ENCODE data around the gene NR6A1.
"Not testable (repeated sequence)": the region's sequence is repeated elsewhere in the genome, so short reads cannot be mapped to it uniquely, and the experiment has no call there.

Gene NR6A1

GRCh38 chr9:124741662-124742061 is 29.4 kb downstream of the NR6A1 start:
- no peak overlapping the region for H3K27ac ChIP-seq (replicated peaks)
- no peaks in the 10 kb centered on the region for H3K27me3 ChIP-seq (ENCODE audit: insufficient read depth, poor library complexity, severe bottlenecking)
- no peak overlapping the region for H3K4me3 ChIP-seq (replicated peaks; ENCODE audit: insufficient read depth, low read length)
- no peak for DNase-seq (ENCODE audit: low read depth in 1 of 2, low spot score in 1 of 2)
- no peak for TF ChIP-seq POLR2AphosphoS5 (IDR thresholded peaks at IDR 0.05; ENCODE audit: low read depth)
- TF ChIP-seq SPI1 (IDR thresholded peaks at IDR 0.05; ENCODE audit: borderline replicate concordance, low read depth), result no peak
- TF ChIP-seq, protein P1, sequence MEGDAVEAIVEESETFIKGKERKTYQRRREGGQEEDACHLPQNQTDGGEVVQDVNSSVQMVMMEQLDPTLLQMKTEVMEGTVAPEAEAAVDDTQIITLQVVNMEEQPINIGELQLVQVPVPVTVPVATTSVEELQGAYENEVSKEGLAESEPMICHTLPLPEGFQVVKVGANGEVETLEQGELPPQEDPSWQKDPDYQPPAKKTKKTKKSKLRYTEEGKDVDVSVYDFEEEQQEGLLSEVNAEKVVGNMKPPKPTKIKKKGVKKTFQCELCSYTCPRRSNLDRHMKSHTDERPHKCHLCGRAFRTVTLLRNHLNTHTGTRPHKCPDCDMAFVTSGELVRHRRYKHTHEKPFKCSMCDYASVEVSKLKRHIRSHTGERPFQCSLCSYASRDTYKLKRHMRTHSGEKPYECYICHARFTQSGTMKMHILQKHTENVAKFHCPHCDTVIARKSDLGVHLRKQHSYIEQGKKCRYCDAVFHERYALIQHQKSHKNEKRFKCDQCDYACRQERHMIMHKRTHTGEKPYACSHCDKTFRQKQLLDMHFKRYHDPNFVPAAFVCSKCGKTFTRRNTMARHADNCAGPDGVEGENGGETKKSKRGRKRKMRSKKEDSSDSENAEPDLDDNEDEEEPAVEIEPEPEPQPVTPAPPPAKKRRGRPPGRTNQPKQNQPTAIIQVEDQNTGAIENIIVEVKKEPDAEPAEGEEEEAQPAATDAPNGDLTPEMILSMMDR (IDR thresholded peaks at IDR 0.05; ENCODE audit: insufficient read depth, low read length), result no peak
- TF ChIP-seq, protein P2, sequence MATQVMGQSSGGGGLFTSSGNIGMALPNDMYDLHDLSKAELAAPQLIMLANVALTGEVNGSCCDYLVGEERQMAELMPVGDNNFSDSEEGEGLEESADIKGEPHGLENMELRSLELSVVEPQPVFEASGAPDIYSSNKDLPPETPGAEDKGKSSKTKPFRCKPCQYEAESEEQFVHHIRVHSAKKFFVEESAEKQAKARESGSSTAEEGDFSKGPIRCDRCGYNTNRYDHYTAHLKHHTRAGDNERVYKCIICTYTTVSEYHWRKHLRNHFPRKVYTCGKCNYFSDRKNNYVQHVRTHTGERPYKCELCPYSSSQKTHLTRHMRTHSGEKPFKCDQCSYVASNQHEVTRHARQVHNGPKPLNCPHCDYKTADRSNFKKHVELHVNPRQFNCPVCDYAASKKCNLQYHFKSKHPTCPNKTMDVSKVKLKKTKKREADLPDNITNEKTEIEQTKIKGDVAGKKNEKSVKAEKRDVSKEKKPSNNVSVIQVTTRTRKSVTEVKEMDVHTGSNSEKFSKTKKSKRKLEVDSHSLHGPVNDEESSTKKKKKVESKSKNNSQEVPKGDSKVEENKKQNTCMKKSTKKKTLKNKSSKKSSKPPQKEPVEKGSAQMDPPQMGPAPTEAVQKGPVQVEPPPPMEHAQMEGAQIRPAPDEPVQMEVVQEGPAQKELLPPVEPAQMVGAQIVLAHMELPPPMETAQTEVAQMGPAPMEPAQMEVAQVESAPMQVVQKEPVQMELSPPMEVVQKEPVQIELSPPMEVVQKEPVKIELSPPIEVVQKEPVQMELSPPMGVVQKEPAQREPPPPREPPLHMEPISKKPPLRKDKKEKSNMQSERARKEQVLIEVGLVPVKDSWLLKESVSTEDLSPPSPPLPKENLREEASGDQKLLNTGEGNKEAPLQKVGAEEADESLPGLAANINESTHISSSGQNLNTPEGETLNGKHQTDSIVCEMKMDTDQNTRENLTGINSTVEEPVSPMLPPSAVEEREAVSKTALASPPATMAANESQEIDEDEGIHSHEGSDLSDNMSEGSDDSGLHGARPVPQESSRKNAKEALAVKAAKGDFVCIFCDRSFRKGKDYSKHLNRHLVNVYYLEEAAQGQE (IDR thresholded peaks at IDR 0.05; ENCODE audit: insufficient replicate concordance, low read depth), result no peak
- TF ChIP-seq GABPA (IDR thresholded peaks at IDR 0.05; ENCODE audit: low read depth), result no peak

DNA sequence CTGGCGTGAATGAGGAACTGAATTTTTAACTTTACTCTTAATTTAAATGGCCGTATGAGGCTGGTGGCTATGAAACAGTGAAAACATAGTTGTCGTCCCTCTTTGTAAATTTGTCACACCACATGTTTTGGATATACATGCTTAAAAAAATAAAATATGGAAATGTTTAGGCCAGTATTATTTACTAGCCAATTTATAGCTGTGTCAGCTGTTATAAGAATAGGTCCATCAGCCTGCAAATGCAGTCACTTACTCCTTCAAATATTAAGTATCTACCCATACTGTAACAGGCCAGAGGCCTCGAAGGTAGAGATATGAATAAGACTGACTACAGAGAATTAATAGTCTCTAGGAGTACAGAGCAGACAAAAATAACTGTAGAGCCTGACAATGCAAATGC is 30.0 kb downstream of the NR6A1 start:
- Histone ChIP-seq H3K27ac (replicated peaks) (no peak overlapping the region), H3K27me3 (ENCODE audit: insufficient read depth, poor library complexity, severe bottlenecking) (no peaks in the 10 kb centered on the region)
- TF ChIP-seq SPI1 (IDR thresholded peaks at IDR 0.05; ENCODE audit: borderline replicate concordance, low read depth), result peak; percentile 7; the same call in 1 of the 2 replicates
- TF ChIP-seq, protein P2 (IDR thresholded peaks at IDR 0.05; ENCODE audit: insufficient replicate concordance, low read depth), result no peak

GRCh38 chr9:124739360-124739759 is 31.8 kb downstream of the NR6A1 start:
- H3K4me3 ChIP-seq (replicated peaks; ENCODE audit: insufficient read depth, low read length), result no peak overlapping the region
- H3K27me3 ChIP-seq (ENCODE audit: insufficient read depth, poor library complexity, severe bottlenecking), result no peaks in the 10 kb centered on the region
- no peak for DNase-seq (ENCODE audit: low read depth in 1 of 2, low spot score in 1 of 2)
- TF ChIP-seq GABPA (IDR thresholded peaks at IDR 0.05; ENCODE audit: low read depth) (no peak), POLR2AphosphoS5 (IDR thresholded peaks at IDR 0.05; ENCODE audit: low read depth) (no peak), SPI1 (IDR thresholded peaks at IDR 0.05; ENCODE audit: borderline replicate concordance, low read depth) (no peak)
- TF ChIP-seq, protein P2 (IDR thresholded peaks at IDR 0.05; ENCODE audit: insufficient replicate concordance, low read depth), result no peak
- TF ChIP-seq, protein P1 (IDR thresholded peaks at IDR 0.05; ENCODE audit: insufficient read depth, low read length), result no peak
- H3K27ac ChIP-seq (replicated peaks), result no peak overlapping the region

More for the DNA sequence above, 30.0 kb downstream of the NR6A1 start:
- no peak for DNase-seq (ENCODE audit: low read depth in 1 of 2, low spot score in 1 of 2)
- no peak overlapping the region for H3K4me3 ChIP-seq (replicated peaks; ENCODE audit: insufficient read depth, low read length)

DNA sequence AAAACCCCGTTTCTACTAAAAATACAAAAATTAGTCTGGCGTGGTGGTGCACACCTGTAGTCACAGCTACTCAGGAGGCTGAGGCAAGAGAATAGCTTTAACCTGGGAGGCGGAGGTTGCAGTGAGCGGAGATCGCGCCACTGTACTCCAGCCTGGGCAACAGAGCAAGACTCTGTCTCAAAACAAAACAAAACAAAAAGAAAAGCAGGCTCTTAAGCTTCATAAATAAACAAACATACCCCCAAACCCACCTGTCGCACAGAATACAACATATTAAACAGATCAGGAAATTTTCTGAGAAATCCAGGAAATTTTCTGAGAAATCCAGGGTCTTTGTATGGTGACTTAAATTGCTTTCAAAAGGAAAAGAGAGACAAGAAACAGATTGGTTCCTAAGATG is 33.0 kb downstream of the NR6A1 start:
- H3K27me3 ChIP-seq (ENCODE audit: insufficient read depth, poor library complexity, severe bottlenecking), result not testable (repeated sequence)

More for the DNA sequence above, 33.0 kb downstream of the NR6A1 start:
- not testable (repeated sequence) for H3K27ac ChIP-seq (replicated peaks); H3K4me3 ChIP-seq (replicated peaks; ENCODE audit: insufficient read depth, low read length); DNase-seq (ENCODE audit: low read depth in 1 of 2, low spot score in 1 of 2)

All from HL-60 (cell line).